Activated T-cell treated with anti-CD3 and anti-CD28 coated beads for 48 hours (primary cell): ENCODE results near the gene EVX2.

Source experiments
- DNase-seq: peaks from one replicate; pipeline ENCODE4 v3.0.0-alpha.2; 2020; ENCODE audit warnings: low read depth

Gene EVX2

GRCh38 chr2:176082824-176083751 lies 674 bp downstream of the EVX2 start:
- DNase-seq: no peak

DNA sequence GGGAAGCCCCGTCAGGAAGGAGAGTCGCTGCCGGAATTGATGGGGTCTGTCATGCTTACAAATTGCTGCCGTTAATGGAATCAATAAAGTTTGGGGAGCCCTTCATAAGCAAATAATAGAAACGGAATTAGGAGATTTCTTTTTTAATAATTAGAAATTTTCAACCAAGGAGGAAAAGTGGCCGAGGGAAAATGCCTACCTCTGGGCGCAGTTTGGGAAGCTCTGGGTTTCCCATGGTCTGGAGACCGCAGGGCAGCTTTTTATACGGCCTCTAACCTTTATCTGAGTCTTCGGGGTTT lies 1.3 kb downstream of the EVX2 start:
- DNase-seq: no peak

- DNase-seq: no peak
Observed at GRCh38 chr2:176081837-176082524, 1.8 kb downstream of the EVX2 start.

DNA sequence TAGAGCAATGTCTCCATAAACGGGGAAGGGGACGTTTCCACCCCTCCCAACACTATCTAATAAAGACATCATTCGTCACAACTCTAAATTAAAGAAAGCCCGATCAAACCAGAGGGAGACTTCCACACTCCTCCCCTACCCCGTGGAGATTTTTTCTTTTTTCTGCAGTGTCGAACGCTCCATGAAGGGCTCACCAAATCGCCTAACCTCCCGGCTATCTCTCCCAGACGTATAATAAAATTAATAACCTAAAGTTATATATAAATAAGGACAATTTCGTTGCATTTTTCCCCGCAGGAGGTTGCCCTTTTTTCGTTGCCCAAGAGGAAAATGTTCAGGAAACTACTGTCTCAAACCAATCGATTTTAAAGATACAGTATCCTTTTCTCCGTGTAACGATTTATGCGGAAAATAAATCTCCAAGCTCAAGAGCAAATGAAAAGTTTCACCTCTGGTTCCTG lies 2.4 kb downstream of the EVX2 start:
- no peak for DNase-seq

GRCh38 chr2:176080540-176081375 lies 3.0 kb downstream of the EVX2 start:
- DNase-seq: no peak

GRCh38 chr2:176079831-176080539 lies 3.8 kb downstream of the EVX2 start:
- DNase-seq: peak; percentile 49

DNA sequence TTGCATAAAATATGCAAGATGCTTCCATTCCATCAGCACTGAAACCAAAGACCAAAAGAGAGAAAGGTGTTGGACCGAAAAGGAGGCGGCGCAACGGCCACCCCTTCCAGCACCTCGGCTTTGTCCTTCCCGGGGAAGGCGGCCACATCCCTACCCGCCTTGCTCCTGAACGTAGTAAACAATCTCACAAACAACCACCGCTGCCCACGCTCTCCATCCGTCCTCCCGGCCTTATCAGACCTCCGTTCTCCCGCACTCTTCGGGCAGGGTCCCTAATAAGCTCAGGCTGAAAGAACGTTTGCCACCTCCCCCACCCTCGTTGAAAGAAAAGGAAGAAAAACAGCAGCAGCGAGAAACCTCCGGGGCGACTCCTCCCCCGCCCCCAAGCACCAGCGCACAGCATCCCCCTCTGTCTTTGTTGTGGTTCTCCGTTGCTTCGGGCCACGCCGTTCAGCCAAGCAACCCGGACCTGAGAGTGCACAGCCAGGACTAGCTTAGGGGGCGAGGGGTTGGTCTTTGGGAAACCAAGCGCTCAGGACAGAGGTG lies 4.4 kb downstream of the EVX2 start:
- no peak for DNase-seq

DNA sequence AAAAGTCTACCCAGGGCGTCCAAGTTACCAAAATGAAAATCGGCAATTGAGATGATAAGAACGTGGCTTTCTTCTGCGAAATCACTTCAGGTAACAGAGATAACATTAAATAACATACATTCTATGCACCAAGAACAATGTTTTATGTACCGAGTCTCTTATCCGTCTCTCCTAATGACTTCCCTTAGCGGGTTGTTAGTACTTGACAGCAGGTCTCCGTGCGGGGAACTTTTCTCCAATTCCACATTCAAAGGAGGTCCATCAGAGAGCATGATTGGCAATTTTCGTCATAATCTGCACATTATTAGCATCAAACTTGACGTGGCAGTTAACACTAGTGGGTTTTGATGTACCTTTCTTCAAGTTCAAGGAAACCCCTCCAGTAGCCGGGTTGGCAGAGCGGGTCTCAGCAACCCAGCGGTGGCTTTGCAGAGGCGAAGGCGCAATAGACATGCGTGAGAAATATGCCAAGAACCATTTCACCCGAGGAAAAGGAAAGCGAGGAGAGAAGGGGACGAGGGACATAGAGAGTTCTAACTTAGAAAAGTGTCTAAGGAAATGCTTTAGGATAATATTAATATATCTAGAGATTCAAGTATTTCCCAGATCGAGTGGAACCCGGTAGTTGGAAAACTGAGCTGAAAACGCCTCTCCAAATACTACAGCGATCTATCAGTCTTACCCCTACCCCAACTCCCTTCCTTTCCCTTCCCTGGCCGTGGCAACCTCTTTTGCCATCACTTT lies 5.0 kb downstream of the EVX2 start:
- DNase-seq: no peak

GRCh38 chr2:176076796-176077195 lies 7.0 kb downstream of the EVX2 start:
- DNase-seq: no peak

GRCh38 chr2:176076063-176076462 lies 7.7 kb downstream of the EVX2 start:
- DNase-seq: no peak

DNA sequence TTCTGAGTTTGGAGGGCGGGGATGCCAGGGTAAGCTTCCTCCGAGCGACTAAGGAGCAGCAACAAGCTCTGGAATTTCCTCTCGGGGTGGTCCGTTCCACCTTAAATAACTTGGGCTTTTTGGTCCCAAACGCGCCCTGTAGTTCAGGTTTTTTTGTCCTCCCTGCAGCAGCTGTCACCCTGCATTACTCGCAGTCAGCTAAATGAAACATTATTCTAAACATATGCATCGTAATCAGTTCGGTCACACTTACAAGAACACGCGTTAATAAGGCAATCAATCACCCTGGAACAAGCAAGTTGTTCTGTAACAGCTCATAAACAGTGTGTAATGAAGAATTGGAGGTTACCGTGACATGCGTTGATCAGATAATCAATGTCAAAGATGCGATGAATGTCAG lies 8.3 kb downstream of the EVX2 start:
- DNase-seq: no peak

DNA sequence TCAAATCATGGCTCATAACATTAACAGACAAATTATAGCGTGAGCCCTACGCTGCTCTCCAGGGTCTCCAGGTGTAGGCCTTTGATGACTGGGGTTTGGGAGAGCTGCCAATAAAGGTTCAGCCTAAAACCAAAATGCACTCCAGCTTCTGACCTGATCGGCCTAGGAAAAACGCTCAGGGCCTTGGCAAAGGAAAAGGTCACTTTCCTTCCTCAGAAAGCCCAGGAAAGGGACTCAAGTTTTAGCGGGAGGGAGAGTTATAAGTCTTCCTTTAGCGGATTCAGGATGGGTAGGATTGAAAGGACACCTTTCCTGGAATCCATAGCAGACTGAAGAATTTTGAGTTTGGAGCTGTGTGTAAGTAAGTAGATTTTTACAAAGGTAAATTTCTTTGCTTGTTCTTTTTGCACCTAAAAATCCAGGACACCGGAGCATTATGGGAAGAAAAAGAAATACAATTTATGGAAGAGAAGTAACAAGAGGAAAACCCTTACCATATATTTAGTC lies 8.8 kb downstream of the EVX2 start:
- DNase-seq: no peak

GRCh38 chr2:176072951-176073904 lies 10.5 kb downstream of the EVX2 start:
- DNase-seq: no peak

GRCh38 chr2:176072292-176072669 lies 11.5 kb downstream of the EVX2 start:
- DNase-seq: no peak

DNA sequence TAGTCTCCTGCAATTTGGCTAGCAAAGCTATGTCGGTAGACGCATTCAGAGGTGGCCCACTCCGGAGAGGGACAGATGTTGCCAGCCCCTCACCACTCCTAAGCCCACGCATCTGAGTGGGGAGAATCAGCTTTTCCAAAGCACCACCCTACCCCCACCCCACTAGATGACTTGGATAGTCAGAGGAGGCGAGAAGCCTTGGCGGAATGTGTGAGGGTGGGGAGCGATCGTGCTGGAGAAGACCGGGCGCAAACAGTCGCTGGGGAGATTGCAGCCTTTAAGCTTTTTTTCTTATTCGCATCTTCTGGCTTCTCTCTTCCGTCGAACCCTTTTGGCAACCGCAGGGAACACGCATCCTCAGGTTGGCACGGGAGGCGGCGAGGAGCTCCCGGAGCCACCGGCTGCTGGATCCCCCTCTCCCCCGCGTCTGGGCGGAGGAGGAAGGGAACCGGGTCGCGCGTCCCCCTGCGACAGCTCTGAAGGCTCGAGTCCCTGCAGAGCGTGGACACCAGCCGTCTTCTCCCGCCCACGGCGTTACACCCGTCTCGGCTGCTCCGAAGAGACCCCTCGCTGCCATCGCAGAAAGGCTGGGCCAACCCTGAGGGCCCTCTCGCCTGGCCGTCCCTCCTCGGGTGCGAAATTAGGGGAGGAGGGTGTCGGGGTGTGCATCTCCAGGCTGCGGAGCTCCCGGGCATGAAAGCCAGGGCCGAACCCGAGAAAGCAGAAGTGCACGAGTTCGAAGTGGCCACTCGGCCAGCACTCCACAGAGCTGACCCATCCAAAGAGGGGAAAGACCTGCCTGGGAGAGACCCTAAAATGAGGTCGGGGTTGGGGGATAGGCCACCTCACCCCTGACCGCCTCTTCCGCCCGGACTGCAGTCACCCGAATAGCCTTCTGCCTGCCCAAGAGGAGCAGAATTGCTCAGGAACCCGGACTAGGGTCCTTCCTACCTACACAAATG lies 12.2 kb downstream of the EVX2 start:
- no peak for DNase-seq

DNA sequence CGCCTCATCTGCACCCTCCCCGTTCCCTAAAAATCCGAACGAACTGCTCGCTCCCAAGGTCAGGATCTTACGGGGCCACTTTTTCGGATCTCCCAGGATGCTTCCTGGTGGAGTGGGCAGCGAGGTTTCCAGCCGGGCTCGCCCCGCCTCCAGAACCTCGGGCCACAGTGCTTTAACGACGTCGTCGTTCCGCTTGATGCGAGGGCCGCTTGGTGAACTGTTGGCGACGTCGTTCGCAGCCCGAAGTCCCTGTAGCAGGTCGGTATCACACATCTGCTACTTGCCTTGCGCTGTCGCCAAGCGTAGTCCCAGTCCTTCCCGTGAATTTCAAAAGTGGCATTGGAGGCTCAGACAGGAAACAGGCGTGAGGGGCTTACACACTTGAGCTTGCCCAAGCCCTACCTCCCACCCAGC lies 15.3 kb downstream of the EVX2 start:
- no peak for DNase-seq

DNA sequence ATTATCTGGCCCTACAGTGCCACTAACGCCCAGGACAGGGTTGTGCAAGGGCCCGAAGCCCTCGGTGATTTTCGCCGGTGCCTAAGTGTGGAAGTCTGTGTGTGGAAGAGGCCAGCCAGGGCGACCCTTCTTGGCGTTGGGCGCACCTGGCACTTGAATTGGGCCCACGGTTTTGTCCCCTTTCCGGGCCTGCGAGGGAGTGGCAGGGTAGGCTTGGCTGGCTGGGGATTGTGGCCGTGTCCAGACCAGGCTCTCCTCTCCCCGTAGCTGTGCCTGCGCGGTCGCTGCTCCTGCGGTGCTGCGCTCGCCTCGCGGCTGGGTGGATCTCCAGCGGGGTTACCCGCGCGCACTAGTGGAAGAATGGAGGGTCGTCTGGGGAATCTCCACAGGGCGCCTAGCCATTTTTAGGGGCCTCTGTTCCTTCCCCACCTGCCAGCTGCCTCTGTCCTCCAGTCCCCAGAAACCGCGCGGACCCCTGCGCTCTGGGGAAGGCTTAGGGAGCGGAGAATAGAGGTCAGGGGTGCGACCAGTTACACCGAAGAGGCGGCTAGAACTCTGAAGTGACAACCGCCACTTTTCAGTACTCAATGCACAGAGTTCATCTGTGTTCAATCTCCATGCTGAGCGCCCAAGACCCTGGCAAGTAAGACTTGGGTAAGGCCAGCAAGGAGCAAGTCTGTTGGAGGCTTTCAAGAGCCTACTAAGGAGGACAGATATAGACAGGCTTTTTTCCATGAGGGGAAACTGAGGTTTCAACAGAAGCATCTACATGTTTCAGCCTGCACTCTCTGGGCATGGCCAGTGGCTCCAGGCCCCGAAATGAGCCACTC lies 16.0 kb downstream of the EVX2 start:
- DNase-seq: no peak
